Measurements from ENCODE around the gene TCEA3.

TCEA3 gene

GRCh38 chr1:23419180-23419579 is 5.4 kb downstream of the TCEA3 start:
- DNase-seq, result no peak

DNA sequence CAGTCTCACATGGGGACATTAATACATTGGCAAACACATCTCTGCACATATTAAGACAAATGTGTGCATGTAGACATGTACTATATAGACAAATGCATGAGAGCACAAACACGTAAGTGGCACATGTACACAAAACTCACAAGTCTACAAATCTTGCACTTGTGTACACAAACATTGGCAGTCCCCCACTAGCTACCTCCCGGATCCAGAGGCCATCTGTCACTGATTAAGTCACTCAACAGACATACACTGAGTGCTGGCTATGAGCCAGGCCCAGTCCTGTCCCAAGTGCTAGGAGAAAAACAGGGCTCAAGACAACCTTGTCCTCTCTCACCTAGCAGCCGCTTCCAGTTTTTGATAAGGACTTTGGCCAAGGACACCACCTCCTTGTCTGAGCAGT is 7.0 kb downstream of the TCEA3 start:
- no peak for DNase-seq

DNA sequence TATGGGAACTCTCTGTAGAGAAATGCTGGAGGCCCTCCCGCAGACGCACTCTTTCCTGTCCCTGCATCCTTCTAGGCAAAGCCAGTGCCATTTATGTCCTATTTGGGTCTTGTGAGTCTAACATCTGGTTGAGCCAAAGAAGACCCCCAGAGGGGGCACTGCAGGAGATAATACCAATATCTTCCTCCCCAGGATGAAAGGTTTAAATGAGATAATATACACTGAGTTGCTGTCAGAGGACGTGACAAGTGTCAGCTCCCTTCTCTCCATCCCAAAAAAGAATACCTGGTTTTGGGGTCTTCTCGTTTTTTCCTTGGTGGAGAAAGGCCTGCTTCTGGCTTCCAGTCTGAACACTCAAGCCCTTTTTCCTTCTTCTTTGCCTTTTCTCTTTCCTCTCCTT is 7.6 kb downstream of the TCEA3 start:
- DNase-seq, result no peak

DNA sequence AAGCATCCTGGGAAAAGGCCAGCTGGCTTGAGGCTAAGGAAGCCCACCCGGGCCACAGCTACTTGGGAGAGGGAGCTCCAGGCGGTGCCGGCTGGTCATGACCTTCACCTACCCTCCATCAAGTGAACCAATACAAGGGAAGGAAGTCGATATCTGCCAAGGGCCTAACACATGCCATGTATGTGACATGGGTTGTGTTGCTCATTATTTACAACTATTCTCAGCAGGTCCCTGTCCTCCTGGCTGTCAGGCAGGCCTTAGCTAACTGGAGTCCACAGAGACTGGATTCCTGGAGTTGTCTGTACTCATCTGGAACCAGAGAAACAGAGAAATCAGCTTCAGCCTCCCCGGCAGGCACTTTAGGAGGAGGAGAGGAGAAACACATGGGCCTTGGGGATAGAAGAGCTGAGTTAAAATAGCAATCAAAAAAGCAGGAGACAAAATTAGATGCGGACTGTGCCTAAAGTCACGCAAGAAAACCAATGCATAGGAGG is 15.7 kb downstream of the TCEA3 start:
- no peak for DNase-seq

DNA sequence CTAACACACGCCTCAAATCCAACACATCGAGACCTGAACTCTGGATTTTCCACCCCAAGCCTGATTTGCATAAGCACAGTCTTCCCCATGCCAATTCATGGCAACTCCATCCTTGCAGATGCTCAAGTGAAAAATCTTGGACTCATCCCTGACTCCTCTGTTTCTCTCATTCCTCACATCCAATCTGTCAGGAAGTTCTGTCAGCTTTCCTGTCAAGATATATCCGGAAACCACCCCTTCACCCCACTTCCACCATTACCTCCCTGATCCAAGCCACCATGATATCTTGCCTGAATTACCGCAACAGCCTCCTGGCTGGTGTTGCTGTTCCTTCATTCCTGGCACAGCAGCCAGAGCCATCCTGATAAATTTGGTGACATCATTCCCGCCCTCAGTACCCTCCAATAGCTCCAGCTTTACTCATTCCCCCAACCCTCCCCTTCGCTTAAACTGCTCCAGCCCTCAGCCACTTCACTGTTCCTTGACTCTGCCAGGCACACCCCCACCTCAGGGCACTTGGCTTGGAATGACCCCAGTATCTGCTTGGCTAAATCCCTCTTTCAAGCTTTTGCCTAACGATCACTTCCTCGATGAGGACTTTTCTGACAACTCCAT is 17.4 kb downstream of the TCEA3 start:
- no peak for DNase-seq

DNA sequence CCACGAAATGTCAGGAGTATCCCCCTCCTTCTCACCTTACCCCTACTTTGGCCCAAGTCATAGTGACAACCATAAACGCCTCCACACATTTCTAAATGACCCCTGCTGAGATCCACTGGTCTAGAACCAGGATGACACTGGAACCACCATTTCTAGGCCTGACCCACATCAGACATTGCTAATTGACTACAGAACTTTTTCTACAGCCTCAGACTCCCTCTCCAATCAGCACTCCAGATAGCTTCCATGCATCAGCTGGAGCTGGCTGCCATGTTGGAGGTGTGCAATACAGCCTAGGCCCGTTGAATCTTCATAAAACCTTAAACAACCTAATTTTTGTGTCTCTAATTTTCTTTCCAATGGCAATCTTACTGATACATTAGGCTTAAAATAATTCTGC is 18.6 kb downstream of the TCEA3 start:
- no peak for DNase-seq

- peak; percentile 85 for DNase-seq
These were observed 20.6 kb downstream of the TCEA3 start for GRCh38 chr1:23403735-23404486.

GRCh38 chr1:23403355-23403734 is 21.2 kb downstream of the TCEA3 start:
- DNase-seq, result no peak

DNA sequence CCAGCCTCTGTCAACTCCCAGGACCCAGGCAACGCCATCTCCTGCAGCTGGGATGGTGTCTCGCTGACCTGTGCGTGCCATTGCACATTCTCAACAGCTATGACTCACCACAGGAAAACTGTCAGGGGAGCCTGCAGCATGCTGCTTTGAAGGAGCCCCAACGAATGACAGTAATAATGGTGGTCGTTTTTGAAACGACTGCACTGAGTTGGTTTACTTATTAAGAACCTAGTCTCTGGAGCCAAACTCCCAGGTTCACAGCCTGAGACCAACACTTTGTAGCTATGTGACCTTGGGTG is 21.6 kb downstream of the TCEA3 start:
- DNase-seq, result no peak

- no peak for DNase-seq
These were observed 22.1 kb downstream of the TCEA3 start for GRCh38 chr1:23402286-23403037.

DNA sequence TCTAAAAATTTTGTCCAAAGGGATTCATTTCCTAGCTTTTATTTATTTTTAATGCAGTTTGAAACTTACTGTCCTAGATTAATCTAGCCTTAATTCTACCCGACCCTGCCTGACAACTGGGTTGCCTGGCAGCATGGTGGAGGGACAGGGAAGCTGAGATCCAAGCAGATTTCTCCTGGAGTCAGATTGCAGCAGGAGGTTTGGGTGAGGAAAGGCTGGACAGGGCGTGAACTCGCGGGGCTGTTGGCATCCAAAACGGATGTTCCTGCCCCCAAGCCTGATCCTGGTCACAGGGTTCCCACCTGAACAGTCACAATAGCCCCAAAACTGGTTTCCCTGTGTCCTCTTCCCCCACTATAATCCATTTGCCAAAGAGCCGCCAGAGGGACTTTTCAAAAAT is 23.2 kb downstream of the TCEA3 start:
- DNase-seq, result no peak

- no peak for DNase-seq
These were observed 24.0 kb downstream of the TCEA3 start for GRCh38 chr1:23400324-23401114.

DNA sequence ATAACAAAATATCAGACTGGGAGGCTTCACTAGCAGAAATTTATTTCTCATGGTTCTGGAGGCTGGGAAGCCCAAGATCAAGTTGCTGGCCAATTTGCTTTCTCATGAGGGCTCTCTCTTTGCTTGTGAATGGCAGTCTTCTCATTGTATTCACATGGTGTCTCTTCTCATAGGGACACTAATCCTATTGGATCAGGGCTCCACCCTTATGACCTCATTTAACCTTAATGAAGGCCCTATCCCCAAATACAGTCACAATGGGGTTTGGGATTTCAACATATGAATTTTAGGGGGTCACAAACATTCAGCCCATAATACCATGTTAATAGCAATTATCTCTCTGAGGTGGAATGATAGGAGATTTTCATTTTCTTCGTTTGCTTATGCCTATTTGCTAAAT is 25.3 kb downstream of the TCEA3 start:
- DNase-seq, result no peak

DNA sequence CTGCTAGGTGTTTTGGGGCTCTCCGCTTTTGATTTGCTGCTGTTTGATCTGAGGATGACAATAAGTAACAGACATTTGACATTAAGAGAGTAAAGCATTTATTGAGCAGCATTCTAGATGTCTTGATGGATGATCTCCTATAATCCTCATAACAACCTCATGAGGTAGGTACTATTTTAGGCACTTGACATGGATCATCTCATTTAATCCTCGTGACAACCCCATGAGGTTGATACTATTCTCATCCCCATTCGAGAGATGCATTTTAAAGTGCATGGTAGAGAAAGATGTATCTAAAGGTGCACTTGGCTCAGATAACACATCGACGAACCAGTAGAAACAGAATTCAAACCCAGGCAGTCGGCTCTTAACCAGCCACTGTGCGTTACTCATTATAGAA is 26.6 kb downstream of the TCEA3 start:
- no peak for DNase-seq

DNA sequence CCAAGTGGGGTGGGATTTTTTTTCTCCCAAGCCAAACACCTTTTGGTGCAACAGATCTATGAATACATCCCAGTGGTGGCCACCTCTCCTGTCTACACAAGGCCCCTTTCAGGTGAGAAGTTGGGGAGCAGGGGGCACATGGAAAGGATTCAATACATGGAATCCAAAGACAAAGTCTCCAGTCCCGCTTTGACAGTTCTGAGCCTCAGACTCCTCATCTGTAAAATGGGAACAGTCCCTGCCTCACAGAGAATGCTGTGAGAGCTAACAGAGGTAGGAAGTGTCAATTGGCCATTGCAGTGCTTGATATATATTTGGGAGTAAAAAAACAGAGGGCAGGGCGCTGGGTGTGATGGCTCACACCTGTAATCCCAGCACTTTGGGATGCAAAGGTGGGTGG is 28.2 kb downstream of the TCEA3 start:
- no peak for DNase-seq

DNA sequence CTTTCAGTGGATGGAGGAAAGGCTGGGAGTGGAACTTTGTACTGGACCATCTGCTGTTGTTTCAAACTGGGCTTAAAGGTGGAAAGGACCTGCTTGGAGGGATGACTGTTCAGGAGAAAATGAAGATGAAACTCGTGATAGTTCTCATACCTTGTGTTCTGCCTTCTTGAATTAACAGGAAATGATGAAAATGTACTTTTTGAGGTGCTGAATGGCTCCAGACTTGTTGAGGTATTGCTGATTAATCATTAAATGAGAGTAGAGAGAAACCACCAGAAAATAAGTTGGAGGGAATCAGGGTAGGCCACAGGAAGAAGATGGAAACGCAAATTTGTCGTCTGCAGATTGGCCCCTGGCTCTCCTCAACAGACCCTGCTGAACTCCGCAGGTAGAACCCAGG is 28.7 kb downstream of the TCEA3 start:
- DNase-seq, result no peak

DNA sequence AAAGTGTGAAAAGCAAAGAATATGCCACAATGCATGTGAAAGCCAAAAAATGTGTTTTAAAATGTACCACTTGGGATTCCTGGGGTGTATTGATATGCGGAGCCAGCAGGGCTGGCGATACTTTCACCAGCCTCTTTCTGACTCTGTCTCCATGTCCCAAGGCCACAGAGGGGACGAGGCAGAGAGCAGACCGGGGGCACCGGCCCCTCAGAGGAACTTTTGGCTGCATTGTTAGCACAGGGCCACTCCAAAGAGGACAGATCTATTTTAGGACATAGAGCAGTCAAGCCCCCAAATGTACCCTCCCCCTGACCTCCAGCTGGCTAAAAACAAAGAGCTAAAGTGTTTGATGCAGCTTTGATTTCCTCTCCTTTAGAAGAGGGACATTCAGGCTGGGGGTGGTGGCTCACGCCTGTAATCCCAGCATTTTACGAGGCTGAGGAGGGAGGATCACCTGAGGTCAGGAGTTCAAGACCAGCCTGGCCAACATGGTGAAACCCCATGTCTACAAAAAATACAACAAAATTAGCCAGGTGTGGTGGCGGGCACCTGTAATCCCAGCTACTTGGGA is 29.3 kb downstream of the TCEA3 start:
- DNase-seq, result no peak

DNA sequence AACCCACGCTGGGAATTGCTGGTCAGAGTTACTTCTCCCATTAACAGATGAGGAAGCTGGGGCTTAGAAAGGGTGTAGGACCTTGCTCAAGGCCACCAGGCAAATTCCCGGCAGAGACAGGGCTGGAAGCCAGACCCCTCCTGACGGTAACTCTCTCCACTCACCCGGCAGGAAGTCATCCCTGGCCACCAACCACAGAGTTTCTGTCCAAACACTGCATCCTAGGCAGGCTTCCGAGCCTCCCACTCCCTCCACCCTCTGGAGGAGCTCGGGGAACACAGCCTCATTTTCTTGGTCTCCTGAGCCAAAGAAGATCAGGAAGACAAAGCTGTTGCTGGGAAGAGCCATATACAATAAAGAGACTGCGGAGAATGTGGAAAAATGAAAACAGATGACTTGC is 29.9 kb downstream of the TCEA3 start:
- no peak for DNase-seq

- no peak for DNase-seq
These were observed 30.4 kb downstream of the TCEA3 start for GRCh38 chr1:23394181-23394580.

GRCh38 chr1:23393706-23394105 is 30.8 kb downstream of the TCEA3 start:
- no peak for DNase-seq

DNA sequence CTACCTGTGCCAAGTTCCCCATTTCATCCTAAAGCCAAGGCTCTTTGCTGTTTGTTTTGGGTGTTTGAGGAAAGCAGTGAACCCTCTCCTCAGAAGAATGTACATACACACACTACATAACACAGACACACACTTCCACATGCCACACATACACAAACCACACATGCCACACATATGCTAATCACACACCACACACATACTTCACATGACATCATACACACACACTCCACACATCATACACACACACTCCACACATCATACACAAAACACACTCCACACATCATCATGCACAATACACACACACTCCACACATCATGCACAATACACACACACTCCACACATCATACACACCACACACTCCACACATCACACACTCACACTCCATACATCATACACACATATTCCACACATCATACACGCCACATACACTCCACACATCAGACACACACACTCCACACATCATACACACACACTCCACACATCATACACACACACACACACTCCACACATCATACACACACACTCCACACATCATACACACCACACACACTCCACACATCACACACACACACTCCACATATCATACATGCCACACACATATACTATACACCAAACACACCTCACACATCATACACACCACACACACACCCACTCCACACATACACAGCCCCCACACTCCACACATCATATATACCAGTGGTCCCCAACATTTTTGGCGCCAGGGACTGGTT is 32.3 kb downstream of the TCEA3 start:
- DNase-seq, result no peak

DNA sequence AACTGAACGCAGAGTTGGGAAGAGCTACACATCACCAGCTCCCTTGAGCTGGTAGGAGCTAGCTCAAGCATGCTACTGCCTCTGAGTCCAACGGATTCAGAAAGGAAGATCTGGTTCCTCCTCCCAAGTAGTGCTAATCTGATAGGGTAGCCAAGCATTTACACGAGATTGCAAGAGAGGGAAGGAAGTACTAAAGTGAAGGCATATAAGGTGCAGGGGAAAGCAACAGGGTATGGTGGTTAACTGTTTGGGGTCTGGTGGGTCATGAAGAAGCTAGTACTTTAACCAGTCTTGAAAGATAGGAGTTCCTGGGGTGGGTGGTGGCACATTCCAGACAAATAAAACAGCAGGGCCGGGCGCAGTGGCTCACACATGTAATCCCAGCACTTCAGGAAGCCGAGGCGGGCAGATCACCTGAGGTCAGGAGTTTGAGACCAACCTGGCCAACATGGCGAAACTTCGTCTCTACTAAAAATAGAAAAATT is 34.7 kb downstream of the TCEA3 start:
- DNase-seq, result no peak

All from activated naive CD4-positive, alpha-beta T cell treated with Interleukin-2 at 50 U/mL for 16 hours (primary cell).